DOHH2 (cell line): Measurements from ENCODE around the gene LRP8.

Experiments
- H3F3A ChIP-seq: fragments of 200-600 bp; sonication (generic), shearing (Covaris generic); 2 replicates; pipeline ENCODE4 v1.6.0; 2016; ENCODE audit warnings: antibody characterized with exemption, mild to moderate bottlenecking; ENCODE audit not compliant: control insufficient read depth, insufficient read depth
- H3K27ac ChIP-seq: fragments of 200-600 bp; sonication (generic); 2 replicates; pipeline ENCODE4 v1.5.1; 2014; ENCODE audit warnings: low read depth, mild to moderate bottlenecking, low read length, moderate library complexity
- H3K27me3 ChIP-seq: fragments of 200-600 bp; sonication (generic); 2 replicates; pipeline ENCODE4 v1.6.1; 2014; ENCODE audit warnings: mild to moderate bottlenecking, low read length, mixed read lengths; ENCODE audit not compliant: control insufficient read depth
- H3K36me3 ChIP-seq: fragments of 200-600 bp; sonication (generic); 2 replicates; pipeline ENCODE4 v1.6.1; 2014; ENCODE audit warnings: mild to moderate bottlenecking, low read length, moderate library complexity, mixed read lengths; ENCODE audit not compliant: control insufficient read depth
- H3K4me1 ChIP-seq: fragments of 200-600 bp; sonication (generic); 2 replicates; pipeline ENCODE4 v1.6.1; 2014; ENCODE audit warnings: mild to moderate bottlenecking, low read length, mixed read lengths; ENCODE audit not compliant: control insufficient read depth
- H3K4me2 ChIP-seq: fragments of 200-600 bp; sonication (generic); 2 replicates; pipeline ENCODE4 v1.6.0; 2014; ENCODE audit warnings: mild to moderate bottlenecking, low read length, moderate library complexity
- H3K4me3 ChIP-seq: fragments of 200-600 bp; sonication (generic); 2 replicates; pipeline ENCODE4 v1.5.1; 2014; ENCODE audit warnings: mild to moderate bottlenecking, low read length, mixed read lengths
- H3K79me2 ChIP-seq: fragments of 200-600 bp; sonication (generic); 2 replicates; pipeline ENCODE4 v1.6.1; 2014; ENCODE audit warnings: mild to moderate bottlenecking, low read length, mixed read lengths; ENCODE audit not compliant: control insufficient read depth
- H3K9me2 ChIP-seq: fragments of 200-600 bp; sonication (generic); replicated peaks from 2 replicates; pipeline ENCODE4 v1.6.1; 2014; ENCODE audit warnings: mild to moderate bottlenecking, low read length, mixed read lengths; ENCODE audit not compliant: control insufficient read depth
- H3K9me3 ChIP-seq: fragments of 200-600 bp; sonication (generic); 2 replicates; pipeline ENCODE4 v1.6.1; 2014; ENCODE audit warnings: antibody characterized with exemption, low read length, mixed read lengths; ENCODE audit not compliant: control insufficient read depth, insufficient read depth
- H4K20me1 ChIP-seq: fragments of 200-600 bp; sonication (generic); 2 replicates; pipeline ENCODE4 v1.6.0; 2014; ENCODE audit warnings: low read depth, mild to moderate bottlenecking, antibody characterized with exemption, low read length, moderate library complexity; ENCODE audit not compliant: control insufficient read depth, insufficient read depth
- EZH2phosphoT487 ChIP-seq: fragments of 200-600 bp; sonication (generic); IDR thresholded peaks from 2 replicates; pipeline ENCODE4 v1.6.1; 2017; ENCODE audit warnings: borderline replicate concordance, mild to moderate bottlenecking, antibody characterized with exemption, low read length, moderate library complexity, mixed read lengths
- TF ChIP-seq, protein P1 (sequence below): fragments of 200-600 bp; sonication (generic); IDR thresholded peaks from one replicate; pipeline ENCODE4 v1.5.1; 2014; ENCODE audit warnings: antibody characterized with exemption, mild to moderate bottlenecking, low read depth, low read length; ENCODE audit not compliant: poor library complexity, severe bottlenecking

LRP8 gene

GRCh38 chr1:53314096-53314495 is 13.8 kb downstream of the LRP8 start:
- no peaks in the 10 kb centered on the region for H3F3A ChIP-seq
- no peak overlapping the region for H3K27ac ChIP-seq
- H4K20me1 ChIP-seq, result peaks cover 9% of the 10 kb centered on the region; the same call in 1 of the 2 replicates
- peaks cover 95% of the 10 kb centered on the region for H3K79me2 ChIP-seq
- H3K4me2 ChIP-seq, result no peak overlapping the region
- no peaks in the 10 kb centered on the region for H3K9me3 ChIP-seq
- no peaks in the 10 kb centered on the region for H3K9me2 ChIP-seq
- no peaks in the 10 kb centered on the region for H3K27me3 ChIP-seq
- H3K4me1 ChIP-seq, result peaks cover 19% of the 10 kb centered on the region; the same call in 1 of the 2 replicates
- H3K4me3 ChIP-seq, result no peak overlapping the region
- H3K36me3 ChIP-seq, result peaks cover 87% of the 10 kb centered on the region
- TF ChIP-seq, protein P1, sequence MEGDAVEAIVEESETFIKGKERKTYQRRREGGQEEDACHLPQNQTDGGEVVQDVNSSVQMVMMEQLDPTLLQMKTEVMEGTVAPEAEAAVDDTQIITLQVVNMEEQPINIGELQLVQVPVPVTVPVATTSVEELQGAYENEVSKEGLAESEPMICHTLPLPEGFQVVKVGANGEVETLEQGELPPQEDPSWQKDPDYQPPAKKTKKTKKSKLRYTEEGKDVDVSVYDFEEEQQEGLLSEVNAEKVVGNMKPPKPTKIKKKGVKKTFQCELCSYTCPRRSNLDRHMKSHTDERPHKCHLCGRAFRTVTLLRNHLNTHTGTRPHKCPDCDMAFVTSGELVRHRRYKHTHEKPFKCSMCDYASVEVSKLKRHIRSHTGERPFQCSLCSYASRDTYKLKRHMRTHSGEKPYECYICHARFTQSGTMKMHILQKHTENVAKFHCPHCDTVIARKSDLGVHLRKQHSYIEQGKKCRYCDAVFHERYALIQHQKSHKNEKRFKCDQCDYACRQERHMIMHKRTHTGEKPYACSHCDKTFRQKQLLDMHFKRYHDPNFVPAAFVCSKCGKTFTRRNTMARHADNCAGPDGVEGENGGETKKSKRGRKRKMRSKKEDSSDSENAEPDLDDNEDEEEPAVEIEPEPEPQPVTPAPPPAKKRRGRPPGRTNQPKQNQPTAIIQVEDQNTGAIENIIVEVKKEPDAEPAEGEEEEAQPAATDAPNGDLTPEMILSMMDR, result no peak
- TF ChIP-seq EZH2phosphoT487, result no peak

DNA sequence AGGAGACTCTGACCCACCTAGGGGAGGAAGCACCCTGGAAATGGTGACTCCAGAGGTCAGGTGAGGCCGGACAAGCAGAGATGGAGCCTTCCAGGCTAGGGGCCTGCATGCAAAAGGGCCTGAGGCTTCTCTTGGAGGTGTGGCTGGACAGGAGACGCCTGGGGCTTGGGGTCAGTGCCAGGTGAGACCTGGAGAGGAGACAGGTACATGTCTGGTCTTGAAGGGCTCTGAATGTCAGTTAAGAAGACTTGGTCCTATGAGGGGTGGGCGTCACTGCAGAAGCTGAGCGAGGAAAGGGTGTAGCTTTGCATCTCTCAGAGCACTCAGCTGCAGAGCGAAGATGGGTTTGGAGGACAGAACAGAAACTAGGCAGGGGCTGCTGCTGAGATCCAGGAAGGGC is 14.3 kb downstream of the LRP8 start:
- Histone ChIP-seq H3K4me1 (peaks cover 19% of the 10 kb centered on the region; the same call in 1 of the 2 replicates), H3F3A (no peaks in the 10 kb centered on the region), H3K79me2 (peaks cover 92% of the 10 kb centered on the region), H3K4me2 (no peak overlapping the region), H3K9me2 (no peaks in the 10 kb centered on the region), H3K4me3 (no peak overlapping the region), H3K9me3 (no peaks in the 10 kb centered on the region), H3K27me3 (no peaks in the 10 kb centered on the region), H3K36me3 (peaks cover 82% of the 10 kb centered on the region), H4K20me1 (0 out of 2 replicates have a peak, but pooled peaks cover 3% of the 10 kb centered on the region), H3K27ac (no peak overlapping the region)
- TF ChIP-seq, protein P1, result no peak
- no peak for TF ChIP-seq EZH2phosphoT487

DNA sequence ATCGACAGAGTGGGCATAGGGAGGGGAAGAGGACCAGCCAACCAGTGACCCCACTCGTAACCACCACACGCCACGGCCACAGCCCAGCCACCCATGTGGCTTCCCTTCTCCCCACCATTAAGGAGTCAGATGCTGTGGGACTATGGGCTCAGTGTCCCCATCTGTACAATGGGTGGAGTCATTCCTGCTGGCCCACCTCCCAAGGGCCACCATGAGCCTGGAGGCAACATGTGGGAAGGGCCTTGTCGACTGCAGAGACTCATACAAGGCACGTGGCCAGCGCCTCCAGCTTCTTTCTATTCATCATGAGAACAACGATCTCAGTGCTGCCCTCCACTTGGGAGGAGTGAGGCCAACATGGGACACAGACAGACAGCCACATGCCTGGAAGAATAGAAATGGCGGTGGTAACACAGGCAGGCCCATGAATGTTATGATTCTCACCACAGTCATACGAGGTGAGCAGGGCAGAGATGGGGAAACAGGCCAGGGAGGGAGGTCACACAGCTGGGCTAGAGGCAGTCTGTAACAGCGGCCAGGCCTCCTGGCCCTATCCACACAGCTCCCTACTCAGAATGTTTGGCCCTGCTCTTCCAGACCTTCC is 16.1 kb downstream of the LRP8 start:
- TF ChIP-seq, protein P1, result no peak
- TF ChIP-seq EZH2phosphoT487, result no peak
- Histone ChIP-seq H3K4me3 (no peak overlapping the region), H3K79me2 (peaks cover 93% of the 10 kb centered on the region)

More for the DNA sequence above, 16.1 kb downstream of the LRP8 start:
- no peaks in the 10 kb centered on the region for H3K27me3 ChIP-seq
- H3K4me1 ChIP-seq, result peaks cover 10% of the 10 kb centered on the region; the same call in 1 of the 2 replicates
- H3K4me2 ChIP-seq, result no peak overlapping the region
- no peak overlapping the region for H3K27ac ChIP-seq
- H4K20me1 ChIP-seq, result 0 out of 2 replicates have a peak, but pooled peaks cover 3% of the 10 kb centered on the region
- no peaks in the 10 kb centered on the region for H3F3A ChIP-seq
- no peaks in the 10 kb centered on the region for H3K9me3 ChIP-seq
- H3K9me2 ChIP-seq, result no peaks in the 10 kb centered on the region
- H3K36me3 ChIP-seq, result peaks cover 74% of the 10 kb centered on the region
